Inferior parietal cortex (tissue), 1 donor: ENCODE measurements around the gene ADCY1.

Experiments used
- DNase-seq: peaks from one replicate; pipeline ENCODE4 v3.0.0-alpha.2; 2016; ENCODE audit errors: extremely low spot score

ADCY1 gene

GRCh38 chr7:45695249-45695995, 121.3 kb downstream of the ADCY1 start:
- no peak for DNase-seq

GRCh38 chr7:45696476-45696875, 122.3 kb downstream of the ADCY1 start:
- no peak for DNase-seq

DNA sequence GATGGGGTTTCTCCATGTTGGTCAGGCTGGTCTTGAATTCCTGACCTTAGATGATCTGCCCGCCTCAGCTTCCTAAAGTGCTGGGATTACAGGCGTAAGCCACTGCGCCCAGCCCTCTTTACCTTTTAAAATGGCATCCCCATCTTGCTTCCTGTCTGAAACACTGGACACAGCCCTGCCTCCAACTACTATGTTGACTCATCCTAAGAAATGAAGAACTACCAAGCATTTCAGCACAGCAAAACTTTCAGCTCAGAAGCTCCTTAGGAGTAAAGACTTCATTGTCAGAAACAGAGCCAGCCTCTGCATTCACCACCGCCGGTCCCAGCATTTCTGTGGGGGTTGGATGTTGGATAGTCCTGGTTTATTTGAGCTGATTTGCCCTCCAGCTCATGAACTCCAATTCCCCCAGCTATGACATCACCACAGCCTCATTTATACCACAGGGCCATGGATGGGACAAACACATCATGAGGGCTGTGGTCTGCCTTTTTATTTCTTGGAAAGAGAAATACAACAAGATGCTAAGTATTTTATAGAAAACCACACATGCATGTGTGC, 123.5 kb downstream of the ADCY1 start:
- DNase-seq = no peak

GRCh38 chr7:45698303-45699014, 124.3 kb downstream of the ADCY1 start:
- DNase-seq = no peak

DNA sequence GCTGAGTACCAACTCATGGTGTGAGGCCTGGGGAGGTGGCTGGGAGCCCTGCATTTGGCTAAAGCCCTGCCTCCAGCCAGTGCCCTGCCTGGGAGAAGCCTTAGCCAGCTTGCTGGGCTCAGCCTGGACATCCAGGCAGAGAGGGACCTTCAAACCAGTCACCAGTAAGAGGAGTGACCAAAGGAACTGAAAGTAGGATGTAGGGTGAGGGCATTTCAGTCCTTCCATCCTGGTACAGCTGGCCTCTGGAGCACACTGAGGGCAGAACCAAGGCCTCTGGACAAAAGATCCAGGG, 124.8 kb downstream of the ADCY1 start:
- no peak for DNase-seq

GRCh38 chr7:45699726-45700390, 125.7 kb downstream of the ADCY1 start:
- DNase-seq = no peak

GRCh38 chr7:45700556-45700955, 126.4 kb downstream of the ADCY1 start:
- no peak for DNase-seq

DNA sequence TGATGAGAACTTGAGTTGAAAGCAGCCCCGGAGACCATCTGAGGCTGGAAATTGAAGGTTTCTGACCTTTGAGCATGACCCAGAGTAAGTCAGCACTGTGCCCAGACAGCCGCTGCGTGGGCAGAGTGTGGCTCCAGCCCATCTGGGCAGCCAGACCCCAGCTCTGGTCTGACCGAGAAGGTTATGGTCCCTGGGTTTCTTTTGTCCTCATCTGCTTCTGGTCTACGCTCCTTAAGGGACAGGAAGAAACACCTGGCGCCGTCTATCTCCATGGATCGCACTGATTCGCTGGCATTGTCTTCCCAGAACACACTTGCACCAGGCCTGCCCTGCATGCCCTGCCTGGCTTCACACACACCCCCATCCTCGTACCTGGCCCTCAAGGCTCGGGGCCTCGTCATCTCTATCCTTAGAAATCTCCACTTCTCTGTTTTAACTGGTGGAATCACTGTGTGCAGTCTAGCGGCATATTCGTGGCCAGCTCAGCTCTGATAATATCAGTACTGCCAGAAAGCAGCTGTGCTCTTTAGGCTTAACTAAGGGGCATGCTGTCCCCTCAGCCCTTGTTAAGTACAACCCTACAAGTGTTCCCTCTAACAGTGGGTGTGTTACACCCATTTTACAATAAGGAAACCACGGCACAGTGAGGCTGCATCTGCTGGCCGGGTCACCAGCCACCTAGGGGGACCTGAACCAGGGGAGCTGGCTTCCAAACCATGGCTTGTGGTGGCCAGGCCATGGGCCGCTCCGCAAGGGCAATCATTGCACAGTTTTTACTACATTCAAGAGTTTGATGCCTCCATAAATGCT, 127.7 kb downstream of the ADCY1 start:
- no peak for DNase-seq

GRCh38 chr7:45702751-45703150, 128.6 kb downstream of the ADCY1 start:
- DNase-seq = no peak

DNA sequence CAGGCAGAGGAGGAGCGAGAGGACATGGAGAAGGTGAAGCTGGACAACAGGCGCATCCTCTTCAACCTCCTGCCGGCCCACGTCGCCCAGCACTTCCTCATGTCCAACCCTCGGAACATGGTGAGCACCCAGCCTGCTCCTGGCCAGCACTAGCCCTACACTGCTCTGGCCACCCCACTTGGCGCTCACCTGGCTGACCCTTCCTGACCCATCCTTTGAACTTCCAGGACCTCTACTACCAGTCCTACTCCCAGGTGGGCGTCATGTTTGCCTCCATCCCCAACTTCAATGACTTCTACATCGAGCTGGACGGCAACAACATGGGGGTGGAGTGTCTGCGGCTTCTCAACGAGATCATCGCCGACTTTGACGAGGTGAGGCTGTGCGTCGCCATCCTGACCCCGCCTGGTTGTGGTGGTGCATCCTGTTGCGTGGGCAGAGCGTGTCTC, 129.2 kb downstream of the ADCY1 start:
- no peak for DNase-seq

DNA sequence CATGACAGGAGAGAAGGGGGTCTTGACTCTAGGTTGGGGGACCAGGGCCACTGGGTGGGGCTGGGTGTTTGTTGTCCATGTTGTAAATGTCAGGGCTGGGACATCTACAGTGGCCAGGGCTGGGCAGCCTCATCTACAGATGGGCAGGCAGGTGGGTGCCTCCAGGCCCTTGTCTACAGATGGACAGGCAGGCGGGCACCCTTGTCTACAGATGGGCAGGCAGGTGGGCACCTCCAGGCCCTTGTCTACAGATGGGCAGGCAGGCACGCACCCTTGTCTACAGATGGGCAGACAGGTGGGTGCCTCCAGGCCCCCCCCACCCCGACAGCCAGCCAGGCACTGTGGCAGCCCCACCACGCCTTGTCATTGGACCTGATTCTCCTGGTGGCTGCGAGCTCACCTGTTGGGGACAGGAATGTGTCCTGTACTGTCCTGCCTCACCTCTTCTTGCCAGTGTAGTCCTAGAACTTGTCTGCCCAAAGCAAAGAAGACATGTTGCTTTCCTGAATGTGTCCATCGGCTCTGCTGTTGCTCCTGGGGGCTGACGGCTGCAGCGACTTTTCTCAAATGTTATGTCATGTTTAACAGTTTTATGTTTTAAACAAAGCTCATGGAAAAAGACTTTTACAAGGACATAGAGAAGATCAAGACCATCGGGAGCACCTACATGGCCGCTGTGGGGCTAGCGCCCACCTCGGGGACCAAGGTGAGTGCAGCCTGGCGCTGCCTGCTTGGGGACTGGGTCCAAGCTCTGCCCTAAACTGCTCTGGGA, 129.9 kb downstream of the ADCY1 start:
- no peak for DNase-seq

- no peak for DNase-seq
These were observed 130.5 kb downstream of the ADCY1 start for GRCh38 chr7:45704683-45705016.

GRCh38 chr7:45708046-45708950, 134.1 kb downstream of the ADCY1 start:
- DNase-seq = no peak

DNA sequence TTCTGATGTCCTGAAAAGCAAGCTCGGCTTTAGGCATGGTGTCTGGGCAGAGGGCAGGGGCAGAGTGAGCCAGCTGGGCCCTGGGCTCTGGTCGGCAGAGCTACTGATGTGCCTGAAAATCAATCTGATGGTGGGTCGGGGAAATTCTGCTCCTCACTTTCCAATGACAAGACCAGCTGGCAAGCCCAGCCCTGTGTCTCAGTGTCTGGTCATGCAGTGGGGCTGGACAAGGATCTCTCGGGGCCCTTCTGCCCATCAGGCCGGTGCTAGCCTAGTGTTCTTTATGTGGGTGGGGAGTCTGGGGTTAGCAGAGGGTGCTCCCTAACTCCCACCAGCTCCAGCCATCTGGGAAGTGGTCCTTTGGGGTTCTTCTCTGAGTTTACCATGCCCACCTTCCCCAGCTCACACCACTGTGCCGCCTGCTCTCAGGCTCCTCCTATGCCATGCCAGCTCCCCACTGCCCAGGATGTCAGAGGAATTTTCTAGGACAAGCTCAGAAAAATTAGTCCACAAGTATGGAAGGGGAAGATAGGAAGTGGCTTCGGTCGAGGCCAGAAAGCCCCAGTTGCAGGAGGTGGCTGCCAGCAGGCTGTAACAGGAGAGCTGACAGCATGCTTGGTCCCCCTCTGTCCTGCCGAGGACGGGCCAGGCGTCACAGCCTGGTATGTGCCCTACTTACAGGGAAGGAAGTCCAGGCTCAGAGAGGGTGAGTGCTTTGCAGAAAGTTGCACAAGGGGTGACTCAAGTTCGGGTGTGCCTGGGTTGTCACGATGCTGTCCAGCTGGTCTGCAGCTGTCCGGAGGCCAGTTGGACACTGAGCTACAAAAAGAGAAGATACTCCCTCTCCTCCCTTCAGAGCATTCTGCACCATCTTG, 135.2 kb downstream of the ADCY1 start:
- no peak for DNase-seq

GRCh38 chr7:45710271-45711160, 136.3 kb downstream of the ADCY1 start:
- DNase-seq = no peak

GRCh38 chr7:45711161-45711490, 137.0 kb downstream of the ADCY1 start:
- DNase-seq = no peak

GRCh38 chr7:45712057-45712689, 138.0 kb downstream of the ADCY1 start:
- no peak for DNase-seq
